ENCODE measurements around the gene SMIM24.
A peak's percentile ranks its signal among the peaks of the same experiment; 100 is the strongest.
"Not testable (repeated sequence)": the region's sequence is repeated elsewhere in the genome, so short reads cannot be mapped to it uniquely, and the experiment has no call there.

Gene SMIM24
- total RNA-seq = 0 reads per million in 2 donors

GRCh38 chr19:3480383-3481091 is at the start of gene SMIM24:
Gene SMIM24, minus strand, starts transcription at chr19:3480525. Its CDS starts 62 bp downstream, at chr19:3480463.
- no peak for DNase-seq

GRCh38 chr19:3529299-3529698 is 49.0 kb upstream of the SMIM24 start:
- not testable (repeated sequence) for DNase-seq

DNA sequence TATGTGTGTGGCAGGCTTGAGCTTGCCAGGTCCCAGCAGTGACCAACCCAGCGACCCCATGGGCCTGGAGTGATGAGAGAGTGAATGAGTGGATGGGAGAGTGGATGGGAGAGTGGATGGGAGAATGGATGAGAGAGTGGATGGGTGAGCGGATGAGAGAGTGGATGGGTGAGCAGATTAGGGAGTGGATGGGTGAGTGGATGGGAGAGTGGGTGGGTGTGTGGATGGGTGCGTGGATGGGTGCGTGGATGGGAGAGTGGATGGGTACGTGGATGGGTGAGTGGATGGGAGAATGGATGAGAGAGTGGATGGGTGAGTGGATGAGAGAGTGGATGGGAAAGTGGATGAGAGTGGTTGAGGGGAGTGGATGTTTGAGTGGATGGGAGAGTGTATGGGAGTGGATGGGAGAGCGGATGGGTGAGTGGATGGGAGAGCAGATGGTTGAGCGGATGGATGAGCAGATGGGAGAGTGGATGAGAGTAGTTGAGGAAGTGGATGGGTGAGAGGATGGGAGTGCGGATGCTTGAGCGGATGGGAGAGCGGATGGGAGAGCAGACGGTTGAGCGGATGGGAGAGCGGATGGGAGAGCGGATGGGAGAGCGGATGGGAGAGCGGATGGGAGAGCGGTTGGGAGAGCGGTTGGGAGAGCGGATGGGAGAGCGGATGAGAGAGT is 48.4 kb upstream of the SMIM24 start:
- no peak for DNase-seq

DNA sequence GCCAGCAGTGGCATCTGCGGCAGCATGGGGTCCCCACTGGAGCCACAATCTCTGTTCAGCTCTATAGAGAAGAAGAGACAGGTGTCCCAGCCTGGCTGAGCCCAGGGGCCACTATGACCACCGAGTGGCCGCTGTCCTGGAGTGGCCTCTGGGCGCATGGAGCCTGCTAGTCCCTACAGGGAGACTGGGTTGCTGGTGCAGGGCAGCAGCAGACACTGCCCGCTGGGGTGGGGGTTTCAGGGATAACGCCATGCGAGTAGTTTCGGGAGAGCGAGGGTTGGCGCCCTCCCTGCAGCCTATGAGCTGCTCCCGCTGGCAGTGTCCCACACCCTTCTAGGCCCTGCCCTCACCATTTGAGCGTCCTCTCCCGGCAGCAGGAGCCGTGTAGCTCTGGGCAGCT is 47.8 kb upstream of the SMIM24 start:
- no peak for DNase-seq

GRCh38 chr19:3527238-3527910 is 47.0 kb upstream of the SMIM24 start:
- no peak for DNase-seq

DNA sequence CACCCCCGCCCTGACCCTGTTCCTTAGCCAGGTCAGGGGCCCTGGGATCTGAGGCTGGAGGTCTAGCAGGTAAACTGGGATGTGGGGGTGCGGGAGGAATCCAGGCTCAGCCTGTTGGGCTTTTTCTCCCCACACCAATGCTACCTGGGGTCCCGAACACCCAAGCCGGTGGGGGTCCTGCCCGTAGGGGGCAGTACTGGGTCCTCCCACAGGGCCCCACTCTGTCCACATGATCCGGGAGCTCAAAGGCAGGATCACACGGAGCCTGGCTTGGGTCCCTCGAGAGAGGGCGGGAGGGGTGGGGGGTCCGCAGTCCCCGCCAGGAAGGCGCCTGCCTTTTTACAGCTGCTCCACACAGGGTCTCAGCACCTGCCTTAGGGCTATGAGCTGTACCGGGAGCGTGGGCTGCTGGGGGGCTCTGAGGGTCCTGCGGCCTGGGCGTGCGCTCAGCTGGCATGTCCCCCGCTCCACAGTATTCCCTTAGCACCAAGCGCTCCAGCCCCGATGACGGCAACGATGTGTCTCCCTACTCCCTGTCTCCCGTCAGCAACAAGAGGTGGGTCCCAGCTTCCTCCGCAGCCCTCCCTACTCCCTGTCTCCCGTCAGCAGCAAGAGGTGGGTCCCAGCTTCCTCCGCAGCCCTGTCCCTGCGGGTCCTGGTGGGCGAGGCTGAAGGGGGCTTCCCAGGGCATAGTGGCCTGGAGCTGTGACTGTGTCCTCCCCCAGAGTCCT is 46.3 kb upstream of the SMIM24 start:
- DNase-seq = no peak

DNA sequence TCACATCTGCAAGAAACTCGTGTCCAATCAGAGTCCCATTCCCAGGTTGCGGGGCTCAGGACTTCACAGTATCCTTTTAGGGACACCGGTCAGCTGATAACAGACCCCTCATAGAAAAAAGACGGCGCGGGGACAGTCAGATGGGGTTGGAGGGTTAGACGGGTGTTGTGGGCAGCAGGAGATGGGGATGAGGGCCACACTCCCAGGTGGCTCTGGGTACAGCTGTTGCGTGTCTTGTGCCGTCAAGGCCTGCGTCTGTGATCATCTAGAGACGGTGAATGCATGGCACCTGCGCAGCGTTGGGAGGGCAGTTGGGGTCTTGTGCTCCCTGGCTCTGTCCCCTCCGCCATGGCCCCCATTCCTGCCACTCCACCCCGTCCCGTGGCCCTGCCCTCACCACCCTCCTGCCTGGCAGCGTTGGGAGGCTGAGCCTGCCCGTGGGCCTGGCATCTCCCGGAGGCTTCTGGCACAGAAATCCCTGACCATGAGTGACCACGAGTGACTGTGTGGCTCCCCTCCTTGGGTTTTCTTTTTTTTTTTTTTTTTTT is 44.7 kb upstream of the SMIM24 start:
- no peak for DNase-seq

- DNase-seq = no peak
These were observed 43.9 kb upstream of the SMIM24 start for GRCh38 chr19:3524078-3524842.

- DNase-seq = no peak
These were observed 43.2 kb upstream of the SMIM24 start for GRCh38 chr19:3523361-3524077.

GRCh38 chr19:3522421-3523360 is 42.4 kb upstream of the SMIM24 start:
- DNase-seq = no peak

- DNase-seq = no peak
These were observed 40.8 kb upstream of the SMIM24 start for GRCh38 chr19:3521104-3521445.

DNA sequence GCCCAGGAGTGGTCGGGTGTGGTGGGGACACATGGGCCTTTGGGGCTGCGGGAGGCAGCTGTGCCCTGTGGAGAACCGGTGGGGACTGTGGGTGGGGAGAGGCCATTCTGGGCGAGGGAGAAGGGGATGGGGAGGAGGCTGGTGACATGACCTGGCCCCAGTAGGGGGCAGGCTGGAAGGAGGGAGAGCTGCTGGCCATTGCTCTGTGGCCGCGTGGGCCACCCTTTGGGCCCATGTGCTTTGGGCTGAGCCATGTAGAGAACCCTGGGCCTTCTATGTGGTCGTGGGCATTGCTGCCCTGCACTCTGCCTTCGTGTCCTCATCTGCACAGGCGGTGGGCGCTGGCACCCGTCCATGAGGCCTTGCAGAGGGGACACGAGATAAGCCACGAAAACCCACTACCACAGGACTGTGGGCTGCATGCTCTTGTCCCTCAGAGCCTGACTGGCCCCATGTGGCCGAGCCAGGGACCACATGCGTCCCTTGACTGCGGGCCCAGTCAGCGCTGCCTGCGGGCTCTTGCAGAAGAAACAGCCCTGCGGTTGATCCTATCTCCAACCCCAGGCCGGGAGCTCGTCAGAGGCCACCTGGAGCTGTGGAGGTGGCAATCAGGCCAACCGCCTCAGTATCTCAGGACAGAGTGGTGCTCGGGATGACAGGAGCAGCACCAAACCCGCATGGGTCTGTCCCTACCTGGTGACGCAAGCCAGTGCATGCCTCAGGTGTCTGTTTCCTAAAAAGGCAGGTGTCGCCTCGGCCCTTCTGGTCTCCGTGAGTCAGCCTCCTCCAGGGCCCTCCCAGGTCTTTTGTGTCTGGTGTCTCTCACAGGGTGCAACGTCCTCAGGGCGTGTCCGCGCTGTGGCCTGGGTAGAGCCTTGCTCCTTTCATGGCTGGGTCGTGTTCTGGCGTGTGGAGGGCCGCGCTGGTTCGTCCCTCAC is 40.1 kb upstream of the SMIM24 start:
- no peak for DNase-seq

- no peak for DNase-seq
These were observed 38.8 kb upstream of the SMIM24 start for GRCh38 chr19:3519126-3519525.

- no peak for DNase-seq
These were observed 38.3 kb upstream of the SMIM24 start for GRCh38 chr19:3518659-3519058.

DNA sequence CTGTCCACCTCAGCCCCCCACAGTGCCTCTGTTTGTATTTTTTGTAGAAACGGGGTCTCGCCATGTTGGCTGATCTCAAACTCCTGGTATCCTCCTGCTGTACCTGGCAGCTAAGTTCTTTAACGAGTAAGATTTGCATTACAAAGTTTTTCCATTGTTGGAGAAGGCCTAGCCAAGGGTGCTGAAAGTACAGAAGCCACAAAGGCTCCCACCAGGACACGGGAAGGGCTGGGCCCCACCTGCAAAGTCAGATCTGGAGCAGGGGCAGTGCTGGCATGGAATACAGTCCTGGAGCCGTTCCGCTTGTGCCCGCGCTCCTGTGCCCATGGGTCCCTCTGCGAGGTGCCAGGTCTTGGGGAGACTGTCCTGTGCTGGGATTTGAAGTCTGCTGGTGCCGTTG is 37.9 kb upstream of the SMIM24 start:
- DNase-seq = no peak

GRCh38 chr19:3517638-3518037 is 37.3 kb upstream of the SMIM24 start:
- DNase-seq = no peak

GRCh38 chr19:3516675-3517207 is 36.4 kb upstream of the SMIM24 start:
- DNase-seq = peak; percentile 18

DNA sequence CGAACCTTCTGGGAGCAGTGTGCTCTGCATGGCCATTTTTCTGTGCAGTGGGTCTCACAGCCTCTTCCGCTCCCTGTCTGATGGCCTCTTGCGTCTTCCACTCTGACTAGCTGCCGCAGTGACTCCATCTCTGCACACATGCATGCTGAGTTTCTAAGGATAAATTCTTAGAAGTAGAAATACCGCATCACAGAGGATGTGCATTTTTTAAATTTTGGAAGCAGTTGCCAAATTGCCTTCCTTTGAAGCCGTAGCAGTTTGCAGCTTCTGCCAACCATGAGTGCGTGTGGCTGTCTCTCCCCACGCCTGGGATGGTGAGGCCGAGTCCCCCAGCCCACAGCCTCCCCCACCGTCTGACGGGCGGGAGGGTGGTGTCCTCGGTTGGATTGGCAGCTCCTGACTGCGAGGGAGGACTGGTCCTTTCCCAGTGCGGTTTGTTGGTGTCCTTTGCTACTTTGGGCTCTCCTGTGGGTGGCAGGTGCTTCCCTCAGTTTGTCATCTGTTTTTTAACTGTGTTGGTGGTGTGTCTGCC is 35.6 kb upstream of the SMIM24 start:
- DNase-seq = no peak

DNA sequence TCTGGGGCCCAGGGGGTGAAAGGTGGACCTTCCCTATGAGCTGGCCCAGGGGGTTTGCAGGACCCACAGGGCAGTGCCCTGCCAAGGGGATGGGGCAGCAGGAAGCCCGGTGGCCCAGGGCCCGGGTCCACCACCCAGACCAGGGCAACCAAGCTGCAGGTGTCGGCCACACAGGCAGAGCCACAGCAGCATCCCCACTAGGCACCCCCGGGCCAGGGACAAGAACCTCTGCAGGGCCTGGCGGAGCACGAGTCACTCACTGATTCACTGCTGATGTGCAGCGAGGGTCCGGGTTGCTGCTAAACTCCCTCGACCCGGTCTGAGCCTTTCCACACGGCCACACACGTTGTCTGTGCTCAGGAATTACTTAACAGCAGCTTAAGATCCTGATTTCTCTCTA is 34.6 kb upstream of the SMIM24 start:
- DNase-seq = no peak

Data from T-helper 9 cell (primary cell).